Neuronal stem cell (in vitro differentiated cells): Measurements from ENCODE around the gene KASH5.

Source experiments
- DNase-seq: peaks from one replicate; pipeline ENCODE4 v3.0.0-alpha.2; 2013; ENCODE audit warnings: low spot score
- H2AFZ ChIP-seq: one replicate; pipeline ENCODE4 v1.6.1; 2013; ENCODE audit warnings: mild to moderate bottlenecking, low read length, inconsistent platforms
- H2AK5ac ChIP-seq: 2 replicates; pipeline ENCODE4 v1.6.1; 2013; ENCODE audit warnings: low read depth, mild to moderate bottlenecking, inconsistent platforms, low read length, moderate library complexity, mixed read lengths
- H2BK120ac ChIP-seq: 2 replicates; pipeline ENCODE4 v1.6.1; 2013; ENCODE audit warnings: low read depth, mild to moderate bottlenecking, inconsistent platforms, low read length, moderate library complexity, mixed read lengths
- H2BK12ac ChIP-seq: one replicate; pipeline ENCODE4 v1.6.1; 2013; ENCODE audit warnings: low read length, inconsistent platforms
- H2BK15ac ChIP-seq: 2 replicates; pipeline ENCODE4 v1.6.1; 2013; ENCODE audit warnings: mild to moderate bottlenecking, low read length, inconsistent platforms, mixed read lengths
- H2BK5ac ChIP-seq: one replicate; pipeline ENCODE4 v1.6.1; 2013; ENCODE audit warnings: inconsistent platforms, mild to moderate bottlenecking, low read length, moderate library complexity
- H3K14ac ChIP-seq: one replicate; pipeline ENCODE4 v1.6.1; 2013; ENCODE audit warnings: low read length, inconsistent platforms
- H3K18ac ChIP-seq: 2 replicates; pipeline ENCODE4 v1.6.1; 2013; ENCODE audit warnings: low read length, inconsistent platforms
- H3K23ac ChIP-seq: 2 replicates; pipeline ENCODE4 v1.6.1; 2013; ENCODE audit warnings: low read depth, mild to moderate bottlenecking, mixed read lengths, low read length, inconsistent platforms; ENCODE audit not compliant: poor library complexity
- H3K27ac ChIP-seq: replicated peaks from 3 replicates; pipeline ENCODE4 v1.5.1; 2013; ENCODE audit warnings: low read length, inconsistent platforms
- H3K27me3 ChIP-seq, 3 experiments: 2 replicates each; pipeline ENCODE4 v1.6.1; 2013; ENCODE audit warnings: low read length in 3 of 3, mild to moderate bottlenecking in 2 of 3, inconsistent platforms in 1 of 3, low read depth in 1 of 3, mixed read lengths in 1 of 3, moderate library complexity in 1 of 3; ENCODE audit not compliant: control insufficient read depth in 3 of 3, insufficient read depth in 3 of 3
- H3K36me3 ChIP-seq, 2 donors: replicated peaks in 1 of 2; 2 replicates each; pipeline ENCODE4 v1.6.1; 2013; ENCODE audit warnings: low read length in 2 of 2; ENCODE audit not compliant: control insufficient read depth in 2 of 2, insufficient read depth in 2 of 2
- H3K4ac ChIP-seq: 2 replicates; pipeline ENCODE4 v1.6.1; 2013; ENCODE audit warnings: inconsistent platforms, mild to moderate bottlenecking, low read length, moderate library complexity
- H3K4me1 ChIP-seq, 2 donors: 1 replicate in 1 of 2; 2 replicates in 1 of 2; pipeline ENCODE4 v1.6.1; 2013; ENCODE audit warnings: low read length in 2 of 2, low read depth in 1 of 2; ENCODE audit not compliant: control insufficient read depth in 2 of 2, insufficient read depth in 1 of 2
- H3K4me2 ChIP-seq: one replicate; pipeline ENCODE4 v1.6.1; 2013; ENCODE audit warnings: mild to moderate bottlenecking, low read length, inconsistent platforms; ENCODE audit not compliant: insufficient read depth, poor library complexity, severe bottlenecking
- H3K4me3 ChIP-seq, 2 donors: 2 replicates each; pipeline ENCODE4 v1.5.1; 2013; ENCODE audit warnings: low read length in 2 of 2, mild to moderate bottlenecking in 2 of 2, inconsistent platforms in 1 of 2, moderate library complexity in 1 of 2
- H3K79me1 ChIP-seq: one replicate; pipeline ENCODE4 v1.6.1; 2013; ENCODE audit warnings: low read depth, mild to moderate bottlenecking, inconsistent platforms, low read length, moderate library complexity
- H3K9ac ChIP-seq: one replicate; pipeline ENCODE4 v1.6.1; 2013; ENCODE audit warnings: mild to moderate bottlenecking, low read depth, low read length, inconsistent platforms; ENCODE audit not compliant: poor library complexity
- H3K9me3 ChIP-seq, 2 donors: replicated peaks in 1 of 2; 2 replicates each; pipeline versions ENCODE3 to v1.6.1; 2013; ENCODE audit warnings: low read length in 2 of 2, mild to moderate bottlenecking in 2 of 2, inconsistent platforms in 1 of 2, low read depth in 1 of 2, mixed read lengths in 1 of 2, moderate library complexity in 1 of 2; ENCODE audit not compliant: control insufficient read depth in 2 of 2, insufficient read depth in 1 of 2
- H4K8ac ChIP-seq: one replicate; pipeline ENCODE4 v1.6.1; 2013; ENCODE audit warnings: low read depth, mild to moderate bottlenecking, inconsistent platforms, low read length, moderate library complexity
- H4K91ac ChIP-seq: one replicate; pipeline ENCODE4 v1.6.1; 2013; ENCODE audit warnings: low read length, low read depth, mild to moderate bottlenecking, inconsistent platforms; ENCODE audit not compliant: poor library complexity
- WGBS, 2 donors: extraction: QIAGEN DNeasy Blood & Tissue Kit; methylation state at CpG; one replicate each; pipeline ENCODE4 v1.1.7; 2013; ENCODE audit warnings: missing lambda C conversion rate in 2 of 2, mixed read lengths in 1 of 2; ENCODE audit not compliant: insufficient read length in 2 of 2, insufficient replicate concordance in 1 of 2; ENCODE audit errors: extremely low coverage in 2 of 2; 5-methylcytosine and 5-hydroxymethylcytosine counted together

The KASH5 gene

DNA sequence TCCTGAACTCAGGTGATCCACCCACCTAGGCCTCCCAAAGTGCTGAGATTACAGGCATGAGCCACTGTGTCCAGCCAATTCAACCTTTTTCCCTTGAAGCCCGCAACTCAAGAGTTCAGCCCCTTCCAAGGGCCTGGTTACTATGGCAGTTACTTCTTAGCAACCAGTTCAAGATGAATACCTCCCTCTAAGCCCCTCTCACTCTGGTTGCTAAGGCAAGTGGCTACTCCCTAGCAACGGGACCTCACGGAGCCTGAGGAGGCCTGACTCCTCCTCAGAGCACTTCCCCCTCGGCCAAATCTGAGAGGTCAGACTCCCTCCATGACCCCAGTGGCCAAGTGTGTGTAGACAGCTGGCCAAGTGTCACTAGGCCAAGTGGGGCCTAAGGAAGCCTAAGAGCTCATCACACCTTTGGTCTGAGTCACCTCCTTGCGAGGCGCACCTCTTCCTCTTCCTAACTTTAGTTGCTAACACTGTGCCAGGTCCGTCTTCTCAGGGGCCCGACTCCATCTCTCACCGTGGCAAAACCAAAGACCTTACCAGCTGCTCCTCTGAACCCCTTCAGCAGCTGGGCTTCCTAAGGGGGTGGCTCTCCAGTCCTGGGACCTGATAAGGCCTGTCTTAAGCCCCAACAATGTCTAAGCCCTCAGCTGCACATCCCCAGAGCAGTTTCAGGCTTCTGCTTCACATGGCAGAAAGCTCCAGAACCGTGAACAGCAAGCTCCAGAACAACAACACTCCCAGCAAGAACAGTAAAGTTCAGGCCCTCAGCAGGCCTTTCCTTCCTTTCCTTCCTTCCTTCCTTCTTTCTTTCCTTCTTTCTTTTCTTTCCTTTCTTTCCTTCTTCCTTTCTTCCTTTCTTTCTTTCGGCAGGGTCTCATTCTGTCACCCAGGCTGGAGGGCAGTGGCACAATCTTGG lies 43.3 kb upstream of the KASH5 start:
- Histone ChIP-seq H3K9ac (no peak overlapping the region), H3K14ac (no peak overlapping the region), H3K9me3 (no peaks in the 10 kb centered on the region), H3K27ac (no peak overlapping the region), H2AFZ (no peak overlapping the region), H2AK5ac (no peak overlapping the region), H2BK5ac (no peak overlapping the region), H3K4ac (no peak overlapping the region), H3K36me3 (peaks cover 66 to 97% of the 10 kb centered on the region in 2 donors), H4K91ac (no peak overlapping the region), H3K4me3 (no peak overlapping the region), H3K27me3 (no peaks in the 10 kb centered on the region), H2BK120ac (no peak overlapping the region), H3K4me1 (peaks cover 5 to 6% of the 10 kb centered on the region in 2 donors), H3K4me2 (no peak overlapping the region), H2BK12ac (no peak overlapping the region), H3K18ac (no peak overlapping the region), H4K8ac (no peak overlapping the region), H3K23ac (no peak overlapping the region), H3K79me1 (peaks cover 11% of the 10 kb centered on the region), H2BK15ac (no peak overlapping the region)
- WGBS, 2 donors, result no CpG with 5 or more reads among the region's 11 CpGs
- DNase-seq, result no peak

DNA sequence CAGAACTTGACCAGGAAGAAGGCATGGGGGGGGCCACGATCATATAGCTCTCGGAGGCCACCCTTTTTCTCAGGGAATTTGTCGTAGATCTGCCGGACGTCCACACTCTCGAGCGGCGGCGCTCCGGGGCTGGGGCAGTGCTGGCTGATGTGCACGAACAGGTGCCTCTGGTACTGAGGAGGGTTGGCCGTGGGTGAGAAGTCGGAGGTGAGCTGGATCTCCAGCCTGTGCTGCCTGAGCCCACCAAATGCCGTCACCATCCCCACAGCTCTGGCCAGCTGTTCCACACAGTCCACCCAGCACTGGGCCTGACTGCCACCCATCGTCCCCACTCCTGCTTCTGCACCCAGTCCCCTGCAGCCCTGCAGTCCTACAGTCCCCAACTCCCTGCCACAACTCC lies 40.9 kb upstream of the KASH5 start:
- Histone ChIP-seq H3K4me1 (peaks cover 5% of the 10 kb centered on the region in 2 donors), H3K4me2 (no peak overlapping the region), H2AFZ (no peak overlapping the region), H2AK5ac (no peak overlapping the region), H3K79me1 (peaks cover 11% of the 10 kb centered on the region), H3K36me3 (peaks cover 66 to 98% of the 10 kb centered on the region in 2 donors), H2BK15ac (no peak overlapping the region), H3K27me3 (no peaks in the 10 kb centered on the region), H3K4me3 (no peak overlapping the region), H3K4ac (no peak overlapping the region), H3K9ac (peak overlapping the region; percentile 50), H3K18ac (no peak overlapping the region), H2BK120ac (no peak overlapping the region), H2BK12ac (no peak overlapping the region), H2BK5ac (no peak overlapping the region), H3K14ac (no peak overlapping the region), H3K23ac (no peak overlapping the region), H4K8ac (no peak overlapping the region), H3K9me3 (peaks cover 2% of the 10 kb centered on the region in 2 donors), H3K27ac (no peak overlapping the region), H4K91ac (no peak overlapping the region)
- no peak for DNase-seq
- WGBS, 2 donors, result no CpG with 5 or more reads among the region's 15 CpGs

DNA sequence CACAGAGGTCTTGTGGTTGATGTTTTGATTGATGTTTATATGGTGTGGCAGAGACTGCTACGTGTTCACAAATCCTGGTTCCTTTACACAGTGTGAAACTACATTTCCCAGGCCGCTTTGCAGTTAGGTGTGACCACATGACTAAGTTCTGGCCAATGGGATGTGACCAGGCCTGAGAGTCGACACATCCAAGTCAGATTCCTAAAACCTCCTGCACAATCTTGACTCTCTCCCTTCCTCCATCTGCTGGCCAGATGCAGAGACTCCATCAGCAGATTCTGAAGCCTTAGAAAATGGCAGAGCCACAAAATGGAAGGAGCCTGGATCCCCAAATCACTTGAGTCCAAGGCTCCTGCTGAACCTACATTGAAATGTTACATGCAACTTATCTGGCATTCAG lies 40.2 kb upstream of the KASH5 start:
- no peak overlapping the region for H3K9ac ChIP-seq
- H3K27me3 ChIP-seq, result no peaks in the 10 kb centered on the region
- WGBS, 2 donors, result no CpG with 5 or more reads among the region's 3 CpGs
- H3K4me1 ChIP-seq, result peaks cover 5% of the 10 kb centered on the region in 2 donors
- peaks cover 2% of the 10 kb centered on the region in 2 donors for H3K9me3 ChIP-seq
- H3K4me3 ChIP-seq, result no peak overlapping the region
- no peak overlapping the region for H3K23ac ChIP-seq
- no peak overlapping the region for H3K27ac ChIP-seq
- H3K14ac ChIP-seq, result no peak overlapping the region
- no peak overlapping the region for H2BK15ac ChIP-seq
- H2AK5ac ChIP-seq, result no peak overlapping the region
- peaks cover 11% of the 10 kb centered on the region for H3K79me1 ChIP-seq
- no peak overlapping the region for H3K4ac ChIP-seq
- H3K18ac ChIP-seq, result no peak overlapping the region
- H3K36me3 ChIP-seq, result peaks cover 61 to 98% of the 10 kb centered on the region in 2 donors
- no peak overlapping the region for H2BK12ac ChIP-seq
- H2AFZ ChIP-seq, result no peak overlapping the region
- no peak overlapping the region for H4K8ac ChIP-seq
- no peak overlapping the region for H2BK5ac ChIP-seq
- no peak overlapping the region for H4K91ac ChIP-seq
- H2BK120ac ChIP-seq, result no peak overlapping the region
- H3K4me2 ChIP-seq, result no peak overlapping the region
- no peak for DNase-seq

DNA sequence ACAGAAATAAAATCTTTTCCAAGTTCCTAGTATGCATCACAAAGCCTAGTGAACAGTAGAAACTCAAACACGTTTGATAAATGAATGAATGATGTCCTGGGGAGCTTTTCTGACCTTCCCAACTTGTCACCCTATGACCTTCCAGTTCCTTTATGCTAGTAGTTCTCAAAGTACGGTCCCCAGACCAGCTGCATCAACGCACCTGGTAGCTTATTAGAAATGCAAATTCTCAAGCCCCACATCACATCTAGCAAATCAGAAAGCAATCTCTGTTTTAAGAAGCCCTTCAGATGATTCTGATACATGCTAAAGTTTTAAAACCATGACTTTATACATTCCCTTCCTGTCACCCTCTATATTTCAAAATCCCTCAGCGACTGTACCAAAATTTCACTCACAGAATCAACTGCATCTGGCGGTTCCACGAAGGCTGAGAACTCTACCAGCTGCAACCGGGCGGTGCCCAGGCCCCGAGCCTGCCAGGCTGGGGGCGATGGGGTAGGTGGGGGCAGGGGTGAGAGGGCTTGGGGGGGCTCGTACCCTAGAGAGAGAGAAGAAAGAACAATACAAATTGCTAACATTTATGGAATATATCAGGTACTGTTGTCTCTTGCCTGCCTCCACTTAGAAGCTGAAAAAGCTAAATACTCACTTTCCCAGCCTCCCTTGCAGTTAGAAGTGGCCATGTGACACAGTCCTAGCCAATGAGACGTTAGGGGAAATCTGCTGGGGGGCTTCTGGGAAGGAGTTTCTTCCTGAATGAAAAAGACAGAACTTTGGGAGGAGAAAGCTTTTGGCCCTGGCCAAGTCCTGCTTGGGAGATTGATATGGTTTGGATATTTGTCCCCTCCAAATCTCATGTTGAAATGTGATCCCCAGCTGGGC lies 39.5 kb upstream of the KASH5 start:
- H3K27ac ChIP-seq, result no peak overlapping the region
- WGBS, 2 donors, result no CpG with 5 or more reads among the region's 12 CpGs

More for the DNA sequence above, 39.5 kb upstream of the KASH5 start:
- peaks cover 62 to 98% of the 10 kb centered on the region in 2 donors for H3K36me3 ChIP-seq
- no peak overlapping the region for H2AK5ac ChIP-seq
- H3K4me1 ChIP-seq, result peaks cover 5% of the 10 kb centered on the region in 2 donors
- H2BK12ac ChIP-seq, result no peak overlapping the region
- H2BK5ac ChIP-seq, result no peak overlapping the region
- H3K79me1 ChIP-seq, result peaks cover 9% of the 10 kb centered on the region
- H2BK15ac ChIP-seq, result no peak overlapping the region
- no peak for DNase-seq
- no peak overlapping the region for H3K4me2 ChIP-seq
- no peak overlapping the region for H2AFZ ChIP-seq
- H3K14ac ChIP-seq, result no peak overlapping the region
- no peak overlapping the region for H3K18ac ChIP-seq
- no peak overlapping the region for H4K8ac ChIP-seq
- no peaks in the 10 kb centered on the region for H3K27me3 ChIP-seq
- H3K9ac ChIP-seq, result no peak overlapping the region
- H3K9me3 ChIP-seq, result peaks cover 2% of the 10 kb centered on the region in 2 donors
- H3K4me3 ChIP-seq, result no peak overlapping the region
- no peak overlapping the region for H3K4ac ChIP-seq
- no peak overlapping the region for H3K23ac ChIP-seq
- H2BK120ac ChIP-seq, result no peak overlapping the region
- H4K91ac ChIP-seq, result no peak overlapping the region
